GM12873 (cell line): ENCODE data around the gene EFCAB6.

Experiments used
- CTCF ChIP-seq: IDR thresholded peaks from 2 replicates; pipeline ENCODE4 v1.5.1; 2012; ENCODE audit warnings: low read depth, mild to moderate bottlenecking, moderate library complexity, low read length, control low read depth; ENCODE audit not compliant: insufficient read depth; ENCODE audit errors: missing control alignments

Gene EFCAB6

GRCh38 chr22:43533656-43534428 lies 278.3 kb downstream of the EFCAB6 start:
- TF ChIP-seq CTCF: no peak

DNA sequence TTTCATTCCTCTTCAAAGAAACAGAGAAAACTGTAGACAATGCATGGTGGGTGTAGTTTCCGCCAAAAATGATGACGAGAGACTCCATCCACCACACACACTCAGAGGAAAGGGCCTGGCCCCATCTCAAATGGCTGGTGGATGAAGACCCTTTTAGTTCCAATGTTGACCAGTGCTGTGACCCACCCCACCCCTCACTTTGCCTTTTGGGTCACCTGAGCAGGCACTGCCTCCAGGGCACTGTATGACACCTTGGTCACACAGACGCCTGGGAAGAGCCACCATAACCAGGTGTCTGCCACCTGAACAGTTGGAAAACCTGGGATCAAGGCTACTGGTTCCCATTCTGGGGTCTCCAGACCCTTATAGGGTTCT lies 279.0 kb downstream of the EFCAB6 start:
- no peak for TF ChIP-seq CTCF

GRCh38 chr22:43532301-43533155 lies 279.6 kb downstream of the EFCAB6 start:
- no peak for TF ChIP-seq CTCF

DNA sequence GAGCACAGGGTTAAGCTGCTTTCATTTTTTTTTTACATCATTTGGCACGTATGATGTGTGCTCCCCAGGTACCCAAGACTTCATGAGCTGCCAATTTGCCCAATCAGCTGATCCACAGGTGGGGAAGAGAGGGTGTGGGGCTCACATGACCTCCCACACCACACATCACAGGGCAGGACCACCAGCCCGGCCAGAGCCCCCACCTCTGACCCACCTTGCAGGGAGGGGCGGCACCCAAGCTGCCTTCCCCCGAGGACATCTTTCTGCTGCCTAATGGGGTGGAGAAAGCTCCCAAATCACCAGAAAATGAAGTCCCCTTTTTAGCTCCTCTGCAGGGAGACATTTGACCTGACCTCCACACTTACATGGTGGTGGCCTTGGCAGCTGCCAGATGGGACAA lies 280.5 kb downstream of the EFCAB6 start:
- TF ChIP-seq CTCF: no peak

DNA sequence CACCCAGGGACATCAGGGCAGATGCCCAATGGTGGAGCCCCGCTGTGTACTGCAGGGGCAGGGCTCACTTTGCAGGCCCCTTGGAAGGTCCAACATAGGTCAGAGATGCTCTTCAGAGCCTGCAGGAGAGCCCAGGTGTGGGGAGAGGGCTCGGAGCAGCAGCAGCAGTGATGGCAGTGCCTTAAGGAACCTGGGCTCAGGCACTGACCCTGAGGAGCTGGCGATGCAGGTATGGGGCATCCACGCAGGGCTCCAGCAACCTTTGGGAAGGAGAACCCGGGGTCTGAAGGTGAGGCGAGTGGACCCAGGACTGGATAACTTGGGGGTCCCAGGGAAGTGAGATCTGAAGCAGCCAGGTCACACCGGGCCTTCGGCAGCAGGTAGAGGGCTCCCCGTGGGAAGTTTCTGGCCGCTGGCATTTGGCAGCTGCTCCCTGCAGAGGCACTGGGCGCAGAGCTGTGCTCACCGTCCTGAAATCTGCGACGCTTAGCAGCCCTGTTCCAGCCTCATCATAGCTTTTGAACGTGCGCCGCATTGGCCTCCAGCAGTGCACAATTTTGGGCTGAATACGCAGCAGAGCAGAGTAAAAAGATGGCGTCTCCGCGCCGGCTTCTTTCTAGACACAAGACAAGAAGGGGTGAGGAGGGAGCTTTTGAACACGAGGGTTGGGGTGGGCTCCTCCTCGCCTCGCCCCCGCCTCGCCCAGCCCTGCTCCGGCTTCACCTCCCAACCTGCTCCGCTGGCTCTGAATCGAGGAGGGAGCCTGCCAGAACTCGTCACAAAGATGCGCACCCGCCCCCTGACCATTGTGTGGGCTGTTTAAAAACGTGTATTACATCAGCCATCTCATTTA lies 281.5 kb downstream of the EFCAB6 start:
- TF ChIP-seq CTCF: no peak

DNA sequence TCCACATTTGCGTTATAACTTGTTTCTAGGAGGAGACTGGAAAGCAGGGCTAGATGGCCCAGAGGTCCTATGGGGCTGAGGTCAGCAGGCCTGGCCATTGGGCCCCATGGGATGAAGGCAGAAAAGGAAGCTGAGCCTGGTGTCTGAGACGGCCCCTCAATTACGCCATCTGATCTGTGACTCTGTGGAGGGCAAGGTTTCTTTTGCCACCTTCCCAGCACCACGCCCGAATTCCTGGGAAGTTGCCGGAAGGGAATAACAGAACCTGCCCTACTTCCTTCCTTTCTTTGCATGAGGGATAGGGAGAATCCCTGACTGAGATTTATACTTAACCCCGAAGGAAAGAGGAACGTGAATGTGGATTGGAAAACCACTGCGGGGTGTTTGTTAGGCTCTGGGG lies 282.2 kb downstream of the EFCAB6 start:
- no peak for TF ChIP-seq CTCF
